ENCODE data around the gene CD109. TPM values are rescaled to one million over a fixed set of nuclear protein-coding genes. Genes with fewer than 3 reads are reported as not detected.

CD109 gene
- total and polyA plus RNA-seq, 10 of the 15 experiments (the other 5 are each of a cell fraction or from before 2014, with no cell fraction given) = 0.27 to 4.4 (median 2.1) TPM

DNA sequence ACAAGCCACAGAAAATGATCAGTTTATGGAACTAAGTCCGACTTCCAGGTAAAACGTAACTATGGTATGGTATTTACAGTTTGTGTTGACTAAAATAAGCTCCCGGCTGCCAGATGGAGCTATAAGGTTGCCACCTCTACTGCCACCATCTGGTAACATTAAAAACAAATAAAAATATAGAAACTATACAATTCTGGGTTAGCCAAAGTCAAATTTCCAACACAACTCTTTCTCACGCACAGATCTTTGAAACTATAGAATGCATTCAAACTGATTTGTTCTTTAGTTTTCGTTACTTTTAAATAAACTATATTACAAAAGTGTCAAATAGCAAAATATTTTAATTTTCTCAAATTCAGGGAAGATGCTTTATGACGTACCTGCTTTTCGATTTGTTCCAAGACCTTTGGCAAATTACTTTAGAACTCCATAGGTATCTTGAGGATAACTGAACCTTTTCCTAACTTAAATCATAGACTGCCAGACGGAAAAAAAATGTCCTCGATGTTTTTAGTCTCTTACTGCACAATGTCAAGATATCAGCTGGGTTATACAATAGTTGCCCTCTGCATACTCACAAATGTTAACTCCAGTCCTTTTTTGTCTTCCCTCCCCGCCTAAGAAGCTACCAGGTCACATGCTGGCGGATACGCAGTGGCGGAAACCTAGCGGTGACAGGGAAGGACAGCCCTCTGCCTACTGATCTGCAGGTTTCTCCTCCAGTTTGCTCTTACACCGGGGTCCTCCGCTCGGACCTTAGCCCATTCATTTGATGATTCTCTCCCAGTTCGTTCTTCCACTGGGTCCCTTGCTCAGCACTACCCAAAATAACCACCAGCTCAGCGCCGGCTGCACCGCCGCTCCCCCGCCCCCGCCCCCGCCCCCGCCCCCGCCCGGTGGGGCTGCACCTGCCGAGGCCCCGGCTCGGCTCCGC lies 43.1 kb upstream of the CD109 start (continued):
- TF ChIP-seq POLR2AphosphoS5 (IDR thresholded peaks at IDR 0.05; ENCODE audit: low read length) (no peak), ATF7 (IDR thresholded peaks at IDR 0.05; ENCODE audit: low read depth) (0 out of 2 replicates have a peak, but pooled peaks have one; percentile 16), PAX5 (IDR thresholded peaks at IDR 0.05; ENCODE audit: borderline replicate concordance, low read depth, low read length) (no peak), WRNIP1 (IDR thresholded peaks at IDR 0.05; ENCODE audit: borderline replicate concordance, low read depth, low read length) (no peak), HCFC1 (IDR thresholded peaks at IDR 0.05; ENCODE audit: low read length) (peak; percentile 19; the same call in 1 of the 2 replicates), NRF1 (conservative IDR thresholded peaks at IDR 0.05; ENCODE audit: low read depth, low read length) (no peak), RELA (IDR thresholded peaks at IDR 0.05; ENCODE audit: borderline replicate concordance, partially characterized antibody) (no peak), KLF5 (IDR thresholded peaks at IDR 0.05; ENCODE audit: partially characterized antibody) (peak; percentile 32), CREM (IDR thresholded peaks at IDR 0.05; ENCODE audit: low read depth) (no peak), TCF12 (IDR thresholded peaks at IDR 0.05; ENCODE audit: low read depth, low read length) (no peak), YBX1 (IDR thresholded peaks at IDR 0.05) (no peak), ASH2L (IDR thresholded peaks at IDR 0.05; ENCODE audit: borderline replicate concordance, low read depth) (no peak), TCF7 (IDR thresholded peaks at IDR 0.05; ENCODE audit: borderline replicate concordance) (no peak), NFYB (IDR thresholded peaks at IDR 0.05; ENCODE audit: insufficient read depth, low read depth, low read length) (no peak), ETV6 (conservative IDR thresholded peaks at IDR 0.05 in 1 of 2, IDR thresholded peaks at IDR 0.05 in 1 of 2; ENCODE audit: borderline replicate concordance in 1 of 2, low read depth in 1 of 2) (no peak), MYC (IDR thresholded peaks at IDR 0.05; ENCODE audit: insufficient read depth, insufficient read length, insufficient replicate concordance, low read length, severe bottlenecking) (peak; percentile 25), ESRRA (IDR thresholded peaks at IDR 0.05; ENCODE audit: low read length) (no peak), RAD21 (IDR thresholded peaks at IDR 0.05; ENCODE audit: insufficient read depth, low read depth, low read length) (peak; percentile 53; the same call in 1 of the 2 replicates), EZH2 (IDR thresholded peaks at IDR 0.05; ENCODE audit: borderline replicate concordance, control insufficient read depth, low read depth, low read length) (no peak), LARP7 (IDR thresholded peaks at IDR 0.05) (no peak; the same call in 1 of the 2 replicates), CHD1 (IDR thresholded peaks at IDR 0.05; ENCODE audit: low read depth, low read length) (no peak), STAT3 (IDR thresholded peaks at IDR 0.05; ENCODE audit: low read depth, low read length) (no peak)
- TF ChIP-seq, protein P1, sequence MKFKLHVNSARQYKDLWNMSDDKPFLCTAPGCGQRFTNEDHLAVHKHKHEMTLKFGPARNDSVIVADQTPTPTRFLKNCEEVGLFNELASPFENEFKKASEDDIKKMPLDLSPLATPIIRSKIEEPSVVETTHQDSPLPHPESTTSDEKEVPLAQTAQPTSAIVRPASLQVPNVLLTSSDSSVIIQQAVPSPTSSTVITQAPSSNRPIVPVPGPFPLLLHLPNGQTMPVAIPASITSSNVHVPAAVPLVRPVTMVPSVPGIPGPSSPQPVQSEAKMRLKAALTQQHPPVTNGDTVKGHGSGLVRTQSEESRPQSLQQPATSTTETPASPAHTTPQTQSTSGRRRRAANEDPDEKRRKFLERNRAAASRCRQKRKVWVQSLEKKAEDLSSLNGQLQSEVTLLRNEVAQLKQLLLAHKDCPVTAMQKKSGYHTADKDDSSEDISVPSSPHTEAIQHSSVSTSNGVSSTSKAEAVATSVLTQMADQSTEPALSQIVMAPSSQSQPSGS (IDR thresholded peaks at IDR 0.05; ENCODE audit: low read length) = no peak
- TF ChIP-seq, protein P2, sequence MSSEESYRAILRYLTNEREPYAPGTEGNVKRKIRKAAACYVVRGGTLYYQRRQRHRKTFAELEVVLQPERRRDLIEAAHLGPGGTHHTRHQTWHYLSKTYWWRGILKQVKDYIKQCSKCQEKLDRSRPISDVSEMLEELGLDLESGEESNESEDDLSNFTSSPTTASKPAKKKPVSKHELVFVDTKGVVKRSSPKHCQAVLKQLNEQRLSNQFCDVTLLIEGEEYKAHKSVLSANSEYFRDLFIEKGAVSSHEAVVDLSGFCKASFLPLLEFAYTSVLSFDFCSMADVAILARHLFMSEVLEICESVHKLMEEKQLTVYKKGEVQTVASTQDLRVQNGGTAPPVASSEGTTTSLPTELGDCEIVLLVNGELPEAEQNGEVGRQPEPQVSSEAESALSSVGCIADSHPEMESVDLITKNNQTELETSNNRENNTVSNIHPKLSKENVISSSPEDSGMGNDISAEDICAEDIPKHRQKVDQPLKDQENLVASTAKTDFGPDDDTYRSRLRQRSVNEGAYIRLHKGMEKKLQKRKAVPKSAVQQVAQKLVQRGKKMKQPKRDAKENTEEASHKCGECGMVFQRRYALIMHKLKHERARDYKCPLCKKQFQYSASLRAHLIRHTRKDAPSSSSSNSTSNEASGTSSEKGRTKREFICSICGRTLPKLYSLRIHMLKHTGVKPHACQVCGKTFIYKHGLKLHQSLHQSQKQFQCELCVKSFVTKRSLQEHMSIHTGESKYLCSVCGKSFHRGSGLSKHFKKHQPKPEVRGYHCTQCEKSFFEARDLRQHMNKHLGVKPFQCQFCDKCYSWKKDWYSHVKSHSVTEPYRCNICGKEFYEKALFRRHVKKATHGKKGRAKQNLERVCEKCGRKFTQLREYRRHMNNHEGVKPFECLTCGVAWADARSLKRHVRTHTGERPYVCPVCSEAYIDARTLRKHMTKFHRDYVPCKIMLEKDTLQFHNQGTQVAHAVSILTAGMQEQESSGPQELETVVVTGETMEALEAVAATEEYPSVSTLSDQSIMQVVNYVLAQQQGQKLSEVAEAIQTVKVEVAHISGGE (CRISPR knock-in tag; IDR thresholded peaks at IDR 0.05) = no peak
- TF ChIP-seq, protein P3, sequence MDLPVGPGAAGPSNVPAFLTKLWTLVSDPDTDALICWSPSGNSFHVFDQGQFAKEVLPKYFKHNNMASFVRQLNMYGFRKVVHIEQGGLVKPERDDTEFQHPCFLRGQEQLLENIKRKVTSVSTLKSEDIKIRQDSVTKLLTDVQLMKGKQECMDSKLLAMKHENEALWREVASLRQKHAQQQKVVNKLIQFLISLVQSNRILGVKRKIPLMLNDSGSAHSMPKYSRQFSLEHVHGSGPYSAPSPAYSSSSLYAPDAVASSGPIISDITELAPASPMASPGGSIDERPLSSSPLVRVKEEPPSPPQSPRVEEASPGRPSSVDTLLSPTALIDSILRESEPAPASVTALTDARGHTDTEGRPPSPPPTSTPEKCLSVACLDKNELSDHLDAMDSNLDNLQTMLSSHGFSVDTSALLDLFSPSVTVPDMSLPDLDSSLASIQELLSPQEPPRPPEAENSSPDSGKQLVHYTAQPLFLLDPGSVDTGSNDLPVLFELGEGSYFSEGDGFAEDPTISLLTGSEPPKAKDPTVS (IDR thresholded peaks at IDR 0.05; ENCODE audit: low read depth, low read length) = no peak
